HG02840 (cell line): Measurements from ENCODE around the gene SLC25A5.
"Not testable (repeated sequence)": the region's sequence is repeated elsewhere in the genome, so short reads cannot be mapped to it uniquely, and the experiment has no call there.

Experiments used
- ATAC-seq: cut with Tn5 transposase; IDR thresholded peaks from one replicate; pipeline ENCODE4 v1.9.1; 2021; ENCODE audit warnings: mild to moderate bottlenecking, moderate library complexity, moderate number of reproducible peaks; ENCODE audit not compliant: unreplicated experiment, low FRiP score

SLC25A5 gene

DNA sequence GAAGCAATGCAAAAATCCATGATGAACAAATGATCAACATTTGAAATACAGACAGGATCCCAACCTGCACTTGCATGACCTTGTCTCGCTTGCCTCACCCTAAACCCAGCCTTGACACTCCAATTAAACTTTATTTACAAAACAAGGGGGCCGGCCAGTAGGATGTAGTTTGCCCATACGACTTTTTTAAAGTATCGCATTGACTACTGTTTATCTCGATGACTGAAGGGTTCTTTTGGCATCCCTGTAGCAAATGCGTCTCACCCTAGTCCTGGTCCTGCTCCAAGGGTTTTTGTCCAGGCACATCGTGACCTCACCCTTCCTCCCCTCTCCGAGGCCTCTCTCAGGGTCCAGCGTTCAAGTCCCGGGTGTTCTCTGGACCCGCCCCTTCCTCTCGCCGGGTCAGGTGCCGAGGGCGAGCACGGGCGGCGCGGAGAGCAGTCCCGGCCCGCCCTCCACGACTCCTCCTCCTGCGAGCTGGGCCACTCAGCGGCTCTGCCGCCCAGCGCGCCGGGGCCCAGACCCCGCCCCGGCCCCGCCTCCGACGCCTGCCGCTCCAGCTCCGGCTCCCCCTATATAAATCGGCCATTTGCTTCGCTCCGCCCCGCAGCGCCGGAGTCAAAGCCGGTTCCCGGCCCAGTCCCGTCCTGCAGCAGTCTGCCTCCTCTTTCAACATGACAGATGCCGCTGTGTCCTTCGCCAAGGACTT is at the start of gene SLC25A5:
Gene SLC25A5, plus strand, starts transcription at position 603 of the 709 bp plus-strand sequence. Its CDS starts 72 bp downstream, at position 675.
- ATAC-seq, result peak; percentile 75

DNA sequence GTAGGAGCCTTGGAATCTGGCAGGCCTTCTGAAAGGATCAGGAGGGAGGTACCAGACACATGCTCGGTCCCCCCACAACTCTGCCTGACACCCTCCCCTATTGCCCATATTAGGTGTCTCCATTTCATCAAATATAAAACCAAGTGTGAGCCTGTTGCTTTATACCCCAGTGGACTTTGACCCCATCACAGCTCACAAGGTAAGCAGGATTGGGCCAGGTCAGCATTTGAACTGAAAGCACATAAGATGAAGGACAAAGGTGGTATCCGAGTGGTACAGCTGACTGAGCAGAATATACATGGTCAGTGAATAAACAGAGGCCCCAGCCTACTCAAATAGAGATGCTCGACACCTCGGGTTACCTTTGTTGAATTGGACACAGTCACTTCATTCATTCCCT is 49.1 kb upstream of the SLC25A5 start:
- ATAC-seq, result no peak

DNA sequence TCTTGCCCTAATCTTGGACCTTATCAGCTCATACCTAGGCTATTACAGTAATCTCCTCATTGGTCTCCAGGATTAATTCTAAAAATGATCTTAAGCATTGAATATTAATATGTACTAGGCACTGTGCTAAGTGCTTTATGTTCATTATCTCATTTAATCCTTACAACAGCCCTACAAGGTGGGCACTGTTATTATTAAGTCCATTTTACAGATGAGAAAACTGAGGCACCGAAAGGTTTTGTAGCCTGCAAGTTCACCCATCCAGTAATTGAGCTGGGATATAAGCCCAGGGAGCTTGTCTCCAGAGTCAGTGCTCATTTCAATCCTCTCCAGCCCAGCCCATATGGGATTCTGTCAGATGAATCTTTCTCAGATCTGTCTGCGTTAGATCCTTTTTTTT is 48.3 kb upstream of the SLC25A5 start:
- no peak for ATAC-seq

DNA sequence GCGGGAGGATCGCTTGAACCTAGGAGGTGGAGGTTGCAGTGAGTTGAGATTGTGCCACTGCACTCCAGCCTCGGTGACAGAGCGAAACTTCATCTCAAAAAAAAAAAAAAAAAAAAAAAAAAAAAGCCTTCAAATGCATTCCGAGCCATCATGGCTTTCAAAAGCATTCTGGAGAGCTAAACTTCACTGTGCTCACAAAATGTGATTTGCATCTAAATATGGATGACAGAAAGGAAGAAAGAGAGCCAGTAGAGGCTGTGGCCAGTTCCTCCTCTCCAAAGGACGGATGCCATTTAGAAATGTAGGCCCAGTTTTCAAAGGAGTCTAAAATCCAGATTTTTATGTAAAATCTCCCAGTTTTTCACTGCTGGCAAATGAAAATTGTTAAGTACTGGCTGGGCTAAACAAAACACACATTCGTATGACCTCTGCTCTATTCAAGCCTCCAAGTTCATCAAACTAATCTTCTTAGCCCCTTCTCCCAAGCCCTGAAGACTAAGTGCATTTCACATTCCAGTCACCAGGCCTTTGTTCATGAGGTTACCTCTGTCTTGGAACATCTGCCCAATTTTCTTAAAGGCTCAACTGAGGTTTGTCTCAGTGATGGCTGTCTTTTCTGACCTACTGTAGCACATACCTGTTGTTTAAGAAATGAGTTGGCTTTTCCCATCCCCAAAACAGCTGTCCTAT is 47.1 kb upstream of the SLC25A5 start:
- no peak for ATAC-seq

DNA sequence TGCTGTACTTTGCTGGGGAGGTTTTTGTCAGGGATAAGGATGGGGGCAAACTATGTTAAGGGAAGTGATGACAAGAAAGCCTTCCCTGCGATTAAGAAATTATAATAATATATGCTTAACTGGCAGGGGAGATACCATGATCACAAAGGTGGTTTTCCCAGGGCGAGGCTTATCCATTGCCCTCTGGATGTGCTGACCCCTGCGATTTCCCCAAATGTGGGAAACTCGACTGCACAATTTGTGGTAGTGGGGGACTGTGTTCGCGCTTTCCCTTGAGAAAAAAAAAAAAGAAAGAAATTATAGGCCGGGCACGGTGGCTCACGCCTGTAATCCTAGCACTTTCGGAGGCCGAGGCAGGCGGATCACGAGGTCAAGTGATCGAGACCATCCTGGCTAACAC is 44.6 kb upstream of the SLC25A5 start:
- ATAC-seq, result no peak

DNA sequence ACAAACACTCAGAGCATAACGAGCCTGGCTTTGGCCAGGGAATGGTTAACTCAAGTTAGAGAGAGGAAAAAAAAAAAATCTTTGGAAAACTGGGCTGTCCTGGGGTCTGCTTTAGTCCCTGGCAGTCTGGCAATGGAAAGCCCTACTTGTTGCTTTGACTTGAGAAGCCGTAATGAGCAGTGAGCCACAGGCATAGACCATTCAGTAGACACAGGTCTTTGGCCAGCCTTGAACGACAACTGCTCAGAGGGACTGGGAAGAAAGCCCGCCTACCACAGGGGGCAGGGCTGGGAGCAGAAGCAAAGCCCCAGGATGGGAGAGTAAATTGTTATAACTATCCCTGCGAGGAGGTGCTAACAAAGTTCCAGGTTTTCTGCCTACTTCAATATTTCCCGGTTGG is 43.2 kb upstream of the SLC25A5 start:
- no peak for ATAC-seq

DNA sequence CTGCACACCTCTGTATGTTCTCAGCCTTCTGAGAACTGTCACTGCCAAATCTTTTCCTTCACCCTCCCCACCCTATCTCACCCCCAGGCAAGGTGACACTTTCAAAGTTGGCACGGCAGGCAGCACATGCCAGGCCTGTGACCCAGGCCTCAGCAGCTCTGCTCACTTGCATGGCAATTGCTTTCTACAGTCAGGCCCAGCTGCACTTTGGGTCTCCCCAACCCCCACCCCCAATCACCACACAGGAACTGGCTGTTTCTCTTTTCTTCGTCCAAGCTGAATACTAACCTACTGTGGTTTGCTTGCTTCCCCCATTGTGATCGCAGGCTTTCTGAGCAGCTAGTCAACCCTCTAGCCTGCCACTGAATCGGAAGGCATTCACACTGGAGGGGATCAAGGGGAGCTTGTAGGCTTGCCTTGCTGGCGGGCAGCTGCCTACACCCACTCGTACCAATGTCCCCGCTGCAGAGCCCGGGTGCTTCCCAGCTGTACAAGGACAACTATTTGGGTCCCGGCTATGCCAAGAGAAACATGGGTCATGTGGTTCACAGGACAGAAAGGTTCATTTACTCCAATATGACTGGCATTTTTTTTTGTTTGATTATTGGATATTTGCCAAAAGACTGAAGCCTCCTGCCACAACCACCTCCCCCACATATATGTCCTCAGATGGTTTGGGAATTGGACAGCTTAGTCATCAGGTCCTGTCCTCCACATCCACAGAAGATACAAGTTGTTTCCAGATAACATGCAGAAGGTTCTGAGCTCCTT is 41.0 kb upstream of the SLC25A5 start:
- peak; percentile 55 for ATAC-seq

DNA sequence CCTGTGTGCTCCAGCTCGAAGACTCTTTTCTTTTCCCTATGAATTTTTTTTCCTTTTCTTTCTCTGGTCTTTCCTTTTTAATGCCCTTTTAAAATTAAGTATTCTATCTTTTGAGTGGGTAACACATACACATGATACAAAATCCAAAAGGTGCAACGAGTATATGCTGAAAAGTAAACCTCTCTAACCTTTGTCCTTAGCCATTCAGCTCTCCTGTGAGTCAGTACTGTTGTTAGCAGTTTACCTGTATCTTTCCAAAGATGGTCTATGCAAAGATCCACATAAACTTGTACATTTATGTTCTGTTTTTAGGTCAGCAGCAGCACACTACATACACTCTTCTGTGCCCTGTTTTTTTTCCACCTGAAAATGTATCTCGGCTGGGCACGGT is 40.5 kb upstream of the SLC25A5 start:
- no peak for ATAC-seq

DNA sequence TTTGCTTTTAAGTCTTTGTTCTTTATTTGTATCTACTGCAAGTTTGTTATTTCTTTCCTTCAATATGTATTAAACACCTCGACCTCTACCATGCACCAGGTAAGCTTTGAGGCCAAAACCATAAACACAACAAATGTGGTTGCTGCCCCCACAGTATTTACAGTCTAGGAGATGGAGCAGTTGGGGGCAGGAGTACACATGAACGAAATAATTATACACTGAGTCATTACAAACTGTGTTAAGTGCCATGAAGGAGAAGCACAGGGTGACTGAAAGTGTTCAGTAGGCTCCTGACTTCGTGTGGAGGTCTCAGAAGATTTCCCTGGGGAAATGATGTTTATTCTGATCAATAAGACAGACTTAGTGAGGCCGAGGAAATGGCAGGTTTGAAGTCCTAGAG is 38.8 kb upstream of the SLC25A5 start:
- no peak for ATAC-seq

DNA sequence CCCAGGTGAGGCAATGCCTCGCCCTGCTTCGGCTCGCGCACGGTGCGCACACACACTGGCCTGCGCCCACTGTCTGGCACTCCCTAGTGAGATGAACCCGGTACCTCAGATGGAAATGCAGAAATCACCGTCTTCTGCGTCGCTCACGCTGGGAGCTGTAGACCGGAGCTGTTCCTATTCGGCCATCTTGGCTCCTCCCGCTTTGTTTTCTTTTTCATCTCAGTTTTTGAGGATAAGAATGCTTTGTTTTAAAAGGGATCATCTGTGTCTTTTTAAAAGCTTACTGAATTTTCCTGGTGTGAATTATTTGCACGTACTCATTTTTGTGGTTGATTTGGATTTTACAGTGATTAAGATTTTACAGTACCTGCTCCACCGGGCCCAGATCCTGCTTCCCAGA is 26.9 kb upstream of the SLC25A5 start:
- ATAC-seq, result not testable (repeated sequence)

DNA sequence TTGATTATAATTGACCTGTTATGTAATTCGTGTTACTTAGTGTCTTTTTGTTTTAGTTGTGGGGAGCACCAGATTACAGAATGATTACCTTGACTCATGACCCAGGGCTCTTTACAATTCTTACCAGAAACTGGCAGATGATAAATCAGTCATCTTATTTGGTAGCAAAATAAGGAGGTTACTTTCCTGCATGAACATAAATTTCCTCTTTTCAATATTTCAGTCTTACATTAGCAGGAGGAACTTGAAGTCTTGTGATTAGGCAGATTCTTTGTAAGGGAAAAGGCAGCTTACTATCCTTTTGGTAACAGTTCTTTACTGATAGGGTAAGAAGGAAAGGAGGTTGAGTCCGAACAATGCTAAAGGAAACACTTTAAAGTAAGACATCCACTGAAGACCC is 26.0 kb upstream of the SLC25A5 start:
- ATAC-seq, result no peak

DNA sequence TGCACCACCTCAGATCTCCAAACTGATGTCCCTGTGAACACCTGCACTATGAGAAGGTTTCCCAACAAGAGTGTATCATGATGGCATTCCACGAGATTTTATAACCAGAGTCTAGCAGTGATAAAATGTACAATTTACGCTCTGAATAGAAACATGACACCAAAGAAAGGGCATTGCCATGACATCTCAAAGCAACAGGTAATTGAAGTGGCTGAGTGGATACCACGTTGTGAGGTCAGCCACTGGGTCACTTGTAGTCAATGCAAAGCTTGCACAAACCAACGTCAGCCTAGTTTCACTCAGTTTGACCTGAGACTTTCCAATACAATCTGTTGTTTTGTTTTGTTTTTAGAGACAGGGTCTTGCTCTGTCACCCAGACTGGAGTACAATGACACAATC is 15.0 kb upstream of the SLC25A5 start:
- ATAC-seq, result no peak

DNA sequence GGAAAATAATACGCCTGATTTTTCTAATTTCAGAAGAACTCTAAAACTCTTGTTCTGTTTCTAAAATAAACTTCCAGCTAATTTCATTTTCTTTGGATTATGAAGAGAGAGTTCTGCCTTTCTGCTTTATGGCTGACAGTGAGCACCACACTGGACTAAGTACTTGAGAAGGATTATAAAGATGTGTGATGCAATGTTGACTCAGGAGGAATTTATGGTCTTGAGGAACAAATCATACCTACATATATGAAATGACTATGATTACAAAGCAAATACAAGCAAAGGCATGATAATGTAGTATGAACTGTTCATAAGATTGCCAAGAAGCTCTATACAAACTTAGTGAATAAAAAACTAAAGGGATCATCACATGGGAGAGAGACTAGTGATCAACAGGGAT is 13.0 kb upstream of the SLC25A5 start:
- ATAC-seq, result no peak

DNA sequence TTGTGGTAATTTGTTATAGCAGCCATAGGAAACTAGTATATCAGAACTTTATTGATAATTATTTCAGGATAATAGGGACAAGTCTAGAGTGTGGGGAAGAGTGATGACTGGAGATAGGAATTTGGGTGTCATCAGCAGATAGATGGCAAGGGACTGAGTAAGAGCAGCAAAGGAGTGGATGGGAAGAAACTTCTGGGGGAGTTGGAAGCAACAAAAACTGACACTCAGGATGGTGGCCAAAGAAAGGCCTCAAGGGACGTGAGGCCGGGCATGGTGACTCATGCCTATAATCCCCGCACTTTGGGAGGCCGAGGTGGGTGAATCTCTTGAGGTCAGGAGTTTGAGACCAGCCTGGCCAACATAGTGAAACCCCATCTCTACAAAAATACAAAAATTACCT is 9.1 kb upstream of the SLC25A5 start:
- ATAC-seq, result no peak

DNA sequence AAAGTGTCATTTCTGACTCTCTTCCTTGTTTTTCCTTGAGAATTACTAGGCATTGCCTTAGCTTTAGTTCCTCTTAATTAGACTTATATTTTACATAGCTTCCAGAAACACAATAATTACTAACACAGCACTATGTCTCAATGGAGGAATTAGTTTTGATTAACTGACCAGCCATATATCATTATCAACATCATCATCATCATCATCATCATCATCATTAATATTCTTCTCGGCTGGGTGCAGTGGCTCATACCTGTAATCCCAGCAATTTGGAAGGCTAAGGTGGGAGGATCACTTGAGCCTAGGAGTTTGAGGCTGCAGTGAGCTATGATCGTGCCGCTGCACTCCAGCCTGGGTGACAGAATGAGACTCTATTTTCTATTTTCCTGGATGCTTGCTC is 2.7 kb upstream of the SLC25A5 start:
- ATAC-seq, result no peak

DNA sequence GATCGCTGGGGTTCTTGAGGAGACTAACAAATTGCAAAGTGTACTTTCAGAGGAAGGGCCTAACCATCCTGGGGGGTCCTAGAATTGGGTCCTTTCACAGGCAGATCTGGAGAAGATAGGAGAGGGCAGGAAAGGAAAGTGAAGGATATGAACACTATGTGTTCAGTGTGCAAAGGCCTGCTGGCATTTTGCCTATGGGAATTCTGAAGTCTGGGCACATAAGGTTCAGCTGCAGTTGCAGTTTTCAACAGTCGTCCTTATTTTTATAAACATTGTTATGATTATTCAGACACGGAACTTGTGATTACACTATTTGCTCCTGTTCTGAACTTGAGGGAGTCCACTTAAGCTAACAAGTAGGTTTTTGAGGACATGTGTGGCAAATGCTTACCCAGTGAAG is 1.3 kb upstream of the SLC25A5 start:
- ATAC-seq, result no peak

DNA sequence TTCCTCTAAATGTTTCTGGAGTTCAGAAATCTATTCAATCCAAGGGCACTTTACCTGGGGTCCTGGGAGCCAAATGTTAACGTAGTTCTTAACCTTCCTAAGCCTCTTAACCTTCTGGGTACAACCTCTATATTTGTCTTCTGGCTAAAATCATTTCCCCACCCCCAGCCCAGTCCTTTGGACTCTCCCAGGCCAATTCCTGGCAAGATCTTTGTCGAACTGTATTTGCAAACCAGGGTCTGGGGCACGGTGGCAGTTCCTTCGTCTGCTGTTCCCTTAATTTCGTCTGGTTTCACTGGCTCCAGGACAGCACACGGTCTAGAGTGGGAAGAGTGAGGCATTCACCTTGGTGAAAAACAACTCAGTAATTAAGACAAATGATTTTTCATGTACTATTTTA is 811 bp upstream of the SLC25A5 start:
- ATAC-seq, result no peak

DNA sequence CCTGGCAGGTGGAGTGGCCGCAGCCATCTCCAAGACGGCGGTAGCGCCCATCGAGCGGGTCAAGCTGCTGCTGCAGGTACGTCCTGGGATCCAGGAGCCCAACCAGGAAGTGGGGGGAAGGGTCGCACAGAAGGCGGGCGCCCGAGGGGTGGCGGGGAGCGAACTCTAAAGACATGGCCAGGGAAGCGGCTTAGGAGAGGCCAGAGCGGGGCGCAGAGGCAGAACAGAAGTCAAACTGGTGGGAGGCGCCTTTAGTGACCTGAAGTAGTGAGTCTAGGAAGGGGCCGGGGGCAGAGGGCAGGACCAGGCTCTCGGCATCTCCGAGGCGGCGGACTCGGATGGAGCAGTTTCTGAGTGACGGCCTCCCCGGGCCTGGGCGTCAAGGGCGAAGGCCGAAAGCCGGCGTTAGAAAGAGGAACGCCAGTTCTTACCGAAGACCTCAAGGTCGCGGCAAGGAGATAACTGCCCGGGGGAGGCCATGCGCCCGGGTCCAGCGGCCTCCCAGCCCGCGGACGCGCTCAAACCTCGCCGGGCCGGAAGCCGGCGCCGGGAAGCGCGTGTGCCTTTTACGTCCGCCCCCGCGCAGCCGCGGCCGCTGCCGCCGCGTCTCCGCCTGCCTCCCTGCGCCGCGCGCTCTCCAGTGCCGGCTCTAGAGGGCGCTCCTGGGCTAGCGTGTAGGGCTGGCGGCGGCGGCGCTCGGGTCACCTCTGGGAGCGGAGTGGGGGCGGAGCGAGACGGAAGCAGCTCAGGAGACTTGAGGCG is 488 bp downstream of the SLC25A5 start:
- ATAC-seq, result peak; percentile 70

DNA sequence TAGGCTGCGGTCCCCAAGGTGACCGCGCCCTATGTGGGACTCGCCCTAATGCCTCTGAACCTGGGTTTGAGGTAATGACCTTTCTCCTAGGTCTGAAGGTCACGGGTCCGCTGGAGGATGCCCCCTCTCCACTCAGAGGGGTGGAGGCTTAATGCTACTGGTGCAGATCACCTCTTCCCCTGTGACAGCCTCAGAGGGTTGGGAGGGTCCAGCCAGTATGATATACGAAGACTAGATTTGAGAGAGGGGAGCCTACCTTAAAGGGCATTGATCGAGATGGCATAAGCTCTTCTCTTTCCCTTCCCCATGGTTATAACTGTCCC is 1.0 kb downstream of the SLC25A5 start:
- no peak for ATAC-seq

DNA sequence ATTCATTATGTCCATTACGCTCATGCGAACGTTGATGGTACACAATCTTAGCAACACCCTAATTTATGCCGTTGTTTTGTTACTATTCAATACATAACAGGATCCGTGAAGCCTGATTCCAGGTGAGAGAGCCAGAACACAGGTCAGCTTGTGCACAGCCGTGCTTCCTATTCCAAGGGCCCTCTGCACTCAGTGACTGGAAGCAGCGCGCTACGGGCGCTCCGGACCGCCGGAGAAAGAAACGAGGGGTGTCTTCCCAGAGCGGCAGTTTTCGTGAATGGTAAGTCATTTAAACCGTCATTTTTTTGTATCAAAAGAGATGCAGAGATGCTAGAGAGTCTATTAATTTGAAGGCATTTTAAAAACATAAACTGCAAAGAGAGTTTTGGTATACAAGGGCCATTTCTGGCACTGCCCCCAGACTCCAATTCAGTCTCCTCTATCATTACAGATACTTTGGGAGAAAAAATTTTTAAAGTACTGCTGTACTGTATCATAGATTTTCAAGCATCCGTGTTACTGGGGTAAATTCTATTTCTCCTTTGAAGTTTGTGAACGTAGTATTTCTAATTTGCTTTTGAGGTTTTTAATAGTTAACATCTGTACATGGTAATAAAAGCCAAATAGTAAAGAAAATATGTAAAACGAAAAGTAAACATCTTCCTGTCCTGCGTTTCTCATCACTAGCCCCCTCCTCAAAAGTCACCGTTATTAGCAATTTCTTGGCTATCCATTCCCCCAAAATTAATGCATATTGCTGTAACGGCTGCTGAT is 6.6 kb downstream of the SLC25A5 start:
- ATAC-seq, result no peak
